Right lobe of liver (tissue), 6 donors: Measurements from ENCODE around the gene RPIA. TPM values are rescaled to one million over a fixed set of nuclear protein-coding genes. Genes with fewer than 3 reads are reported as not detected.

ENCODE experiments used
- ATAC-seq, 4 donors: fragments of 200-7000 bp; cut with Tn5 transposase; one replicate each; pipeline ENCODE4 v1.9.1; 2020; ENCODE audit warnings: mild to moderate bottlenecking in 4 of 4, moderate library complexity in 4 of 4
- DNase-seq, 3 donors: peaks; one replicate each; pipeline ENCODE4 v3.0.0-alpha.2; 2020
- H3K27ac ChIP-seq, 3 donors: fragments of 200-600 bp; one replicate each; pipeline ENCODE4 v1.8.0; 2022
- H3K27me3 ChIP-seq, 2 donors: fragments of 200-600 bp; one replicate each; pipeline ENCODE4 v1.8.0; 2022
- H3K36me3 ChIP-seq, 4 donors: fragments of 200-600 bp; sonication (generic) in 1 of 4; one replicate each; pipeline versions ENCODE4 v1.5.1 to v1.8.0; 2017 to 2022; ENCODE audit warnings: control low read depth in 1 of 4
- H3K4me1 ChIP-seq, 4 donors: fragments of 200-600 bp; sonication (generic) in 1 of 4; one replicate each; pipeline versions ENCODE4 v1.5.1 to v1.8.0; 2017 to 2022; ENCODE audit warnings: control low read depth in 1 of 4
- H3K4me3 ChIP-seq, 3 donors: fragments of 200-600 bp; one replicate each; pipeline ENCODE4 v1.8.0; 2022
- H3K9me3 ChIP-seq, 4 donors: fragments of 200-600 bp; sonication (generic) in 1 of 4; one replicate each; pipeline versions ENCODE4 v1.5.1 to v1.8.0; 2017 to 2022; ENCODE audit warnings: control low read depth in 1 of 4
- POLR2A ChIP-seq: fragments of 450-650 bp; IDR thresholded peaks from one replicate; pipeline ENCODE4 v1.6.1; 2017; ENCODE audit warnings: antibody characterized with exemption, mild to moderate bottlenecking
- WGBS: methylation state at CpG from one replicate; pipeline ENCODE4 v1.1.6; 2018; ENCODE audit warnings: low coverage, low lambda C conversion rate; ENCODE audit not compliant: insufficient coverage; ENCODE audit errors: missing lambda C conversion rate; 5-methylcytosine and 5-hydroxymethylcytosine counted together
- intact Hi-C, 2 donors: fragments of 100-400 bp; cut with DNase I; formaldehyde crosslinking; loops; one replicate each; pipeline versions ENCODE4 v1.11.2 to v1.14.1; 2022
- total RNA-seq, 6 experiments: library from RNA; depleted of rRNA in 2 of 6; stranded (reverse); fragments of >200 nt in 2 of 6; fragmentation: NEBNext Ultra II Directional in 3 of 6; extraction: Animal tissue kit (Norgen Biotek cat#: 25700) in 3 of 6; gene quantifications; one replicate each; pipeline versions ENCODE4 v1.1.0 to v1.2.4, GENCODE V29; 2016 to 2023
- TF ChIP-seq, protein P1 (sequence below), 4 donors: fragments of 200-600 bp in 3 of 4; fragments of 450-650 bp in 1 of 4; IDR thresholded peaks; one replicate each; pipeline versions ENCODE4 v1.5.1 to v1.8.0; 2016 to 2022; ENCODE audit warnings: antibody characterized with exemption in 4 of 4, mild to moderate bottlenecking in 2 of 4
- donor health status: DM: no; HTN: yes; CAD: no.
- donor health status: DM: no; HTN: no; CAD: no.
- donor health status: DM: no; HTN: no; CAD: no.
- donor health status: DM: no; HTN: yes; CAD: no.
- donor health status: DM: no; HTN: yes; CAD: no.

Gene RPIA
- total RNA-seq, 6 experiments from 2014 or later = 2.2 to 4.8 (median 3.2) TPM

DNA sequence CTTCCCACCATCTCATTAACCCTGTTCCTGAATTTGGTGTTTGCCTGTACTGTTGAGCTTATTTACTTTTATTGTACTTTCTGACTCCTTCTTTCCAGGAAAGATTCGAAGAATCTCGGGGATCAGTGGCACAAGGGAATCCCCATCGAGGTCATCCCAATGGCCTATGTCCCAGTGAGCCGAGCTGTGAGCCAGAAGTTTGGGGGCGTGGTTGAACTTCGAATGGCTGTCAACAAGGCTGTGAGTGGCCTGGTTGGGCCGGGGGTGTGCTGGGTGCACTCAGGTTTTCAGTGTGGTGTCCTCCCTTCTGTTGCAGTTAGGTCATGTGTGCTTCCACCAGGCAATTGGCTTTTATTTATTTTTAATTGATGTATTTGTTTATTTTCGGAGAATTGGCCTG is 45.0 kb downstream of the RPIA start:
- Histone ChIP-seq H3K4me1 (no peaks in the 10 kb centered on the region), H3K27me3 (no peaks in the 10 kb centered on the region), H3K27ac (no peak overlapping the region), H3K9me3 (no peaks in the 10 kb centered on the region), H3K36me3 (peaks cover 0 to 2% (median 0%) of the 10 kb centered on the region in 4 donors), H3K4me3 (no peak overlapping the region)
- intact Hi-C loops = no loop called here
- ATAC-seq (peak in 1 of 4 donors; percentile 43), DNase-seq (no peak)
- TF ChIP-seq POLR2A = no peak
- TF ChIP-seq, protein P1, sequence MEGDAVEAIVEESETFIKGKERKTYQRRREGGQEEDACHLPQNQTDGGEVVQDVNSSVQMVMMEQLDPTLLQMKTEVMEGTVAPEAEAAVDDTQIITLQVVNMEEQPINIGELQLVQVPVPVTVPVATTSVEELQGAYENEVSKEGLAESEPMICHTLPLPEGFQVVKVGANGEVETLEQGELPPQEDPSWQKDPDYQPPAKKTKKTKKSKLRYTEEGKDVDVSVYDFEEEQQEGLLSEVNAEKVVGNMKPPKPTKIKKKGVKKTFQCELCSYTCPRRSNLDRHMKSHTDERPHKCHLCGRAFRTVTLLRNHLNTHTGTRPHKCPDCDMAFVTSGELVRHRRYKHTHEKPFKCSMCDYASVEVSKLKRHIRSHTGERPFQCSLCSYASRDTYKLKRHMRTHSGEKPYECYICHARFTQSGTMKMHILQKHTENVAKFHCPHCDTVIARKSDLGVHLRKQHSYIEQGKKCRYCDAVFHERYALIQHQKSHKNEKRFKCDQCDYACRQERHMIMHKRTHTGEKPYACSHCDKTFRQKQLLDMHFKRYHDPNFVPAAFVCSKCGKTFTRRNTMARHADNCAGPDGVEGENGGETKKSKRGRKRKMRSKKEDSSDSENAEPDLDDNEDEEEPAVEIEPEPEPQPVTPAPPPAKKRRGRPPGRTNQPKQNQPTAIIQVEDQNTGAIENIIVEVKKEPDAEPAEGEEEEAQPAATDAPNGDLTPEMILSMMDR (IDR thresholded peaks at IDR 0.05) = no peak
- 43% methylated on average over 2 of the region's 8 CpGs for WGBS

DNA sequence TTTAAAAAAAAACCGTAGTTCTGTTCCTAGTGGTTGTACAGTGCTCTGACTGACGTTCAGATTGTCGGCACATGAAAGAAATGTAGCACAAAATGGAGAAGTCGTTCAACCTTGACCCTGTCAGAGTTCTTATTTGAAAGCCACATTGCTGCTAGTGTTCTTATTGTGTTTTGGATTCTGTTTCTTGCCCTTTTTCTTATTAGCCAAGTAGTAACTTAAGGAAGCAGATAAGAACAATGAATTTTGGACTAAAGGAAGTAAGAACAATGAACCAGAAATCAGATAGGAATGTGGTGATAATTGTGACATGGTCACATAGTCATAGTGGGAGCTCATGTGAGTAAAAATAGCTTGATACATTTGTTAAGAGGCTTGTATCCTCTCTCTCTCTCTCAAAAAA is 45.9 kb downstream of the RPIA start:
- DNase-seq = no peak
- H3K27ac ChIP-seq = peak overlapping the region in 1 of 3 donors; percentile 30
- H3K4me1 ChIP-seq = no peaks in the 10 kb centered on the region
- TF ChIP-seq, protein P1 (IDR thresholded peaks at IDR 0.05) = no peak
- TF ChIP-seq POLR2A = no peak
- intact Hi-C loops = no loop called here
- no peak overlapping the region for H3K4me3 ChIP-seq
- no peaks in the 10 kb centered on the region for H3K27me3 ChIP-seq
- H3K9me3 ChIP-seq = no peaks in the 10 kb centered on the region
- peak; percentile 33 to 66 (median 43) for ATAC-seq
- 61% methylated on average over 4 of the region's 4 CpGs for WGBS
- H3K36me3 ChIP-seq = peaks cover 0 to 2% (median 0%) of the 10 kb centered on the region in 4 donors

GRCh38 chr2:88738271-88738670 is 46.8 kb downstream of the RPIA start:
- Histone ChIP-seq H3K27me3 (no peaks in the 10 kb centered on the region), H3K4me1 (no peaks in the 10 kb centered on the region), H3K4me3 (no peak overlapping the region), H3K27ac (peak overlapping the region in 1 of 3 donors; percentile 30), H3K36me3 (peaks cover 0 to 2% (median 0%) of the 10 kb centered on the region in 4 donors), H3K9me3 (no peaks in the 10 kb centered on the region)
- 73% methylated on average over 3 of the region's 3 CpGs for WGBS
- DNase-seq (no peak), ATAC-seq (no peak)
- intact Hi-C loops = no loop called here
- TF ChIP-seq, protein P1 (IDR thresholded peaks at IDR 0.05) = no peak
- TF ChIP-seq POLR2A = no peak

DNA sequence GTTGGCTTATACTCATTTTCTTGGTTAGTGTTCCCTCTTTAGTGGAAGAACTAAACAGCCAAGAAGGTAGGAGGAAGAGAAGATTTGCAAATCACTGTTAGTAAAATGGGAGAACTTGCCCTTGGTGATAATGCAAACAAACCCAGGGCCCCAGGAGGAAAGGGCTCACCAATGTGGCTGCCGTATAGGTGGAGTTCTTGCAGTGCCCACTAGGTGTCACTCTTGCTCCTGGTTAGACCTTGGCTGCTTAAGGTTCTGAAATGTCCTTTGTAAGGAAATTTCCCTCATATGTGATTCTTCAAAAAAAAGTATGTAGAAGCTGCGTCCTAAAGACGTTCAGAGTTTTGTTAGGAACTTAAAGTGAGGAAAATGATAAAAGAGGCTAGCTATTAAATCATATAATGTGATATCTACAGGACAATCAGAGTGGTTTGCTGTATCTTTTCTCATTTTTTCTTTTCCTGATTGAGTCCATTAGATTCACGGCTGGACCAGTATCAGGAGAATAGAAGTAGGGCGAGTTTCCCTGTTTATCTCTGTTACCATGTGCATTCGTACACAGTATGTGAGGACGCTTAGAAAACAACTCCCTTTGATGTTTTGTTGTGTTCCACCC is 48.6 kb downstream of the RPIA start:
- no peaks in the 10 kb centered on the region for H3K4me1 ChIP-seq
- ATAC-seq (peak; percentile 89 to 95 (median 94)), DNase-seq (peak in 2 of 3 donors; percentile 57 to 66)
- H3K4me3 ChIP-seq = no peak overlapping the region
- 39% methylated on average over 7 of the region's 7 CpGs for WGBS
- TF ChIP-seq, protein P1 (IDR thresholded peaks at IDR 0.05) = peak; percentile 75 to 96 (median 92)
- TF ChIP-seq POLR2A = no peak
- H3K9me3 ChIP-seq = no peaks in the 10 kb centered on the region
- peaks cover 0 to 5% (median 0%) of the 10 kb centered on the region in 4 donors for H3K36me3 ChIP-seq
- intact Hi-C loops = no loop called here
- H3K27me3 ChIP-seq = no peaks in the 10 kb centered on the region
- no peak overlapping the region for H3K27ac ChIP-seq
